Measurements from ENCODE around the gene CDKAL1.

Gene CDKAL1

DNA sequence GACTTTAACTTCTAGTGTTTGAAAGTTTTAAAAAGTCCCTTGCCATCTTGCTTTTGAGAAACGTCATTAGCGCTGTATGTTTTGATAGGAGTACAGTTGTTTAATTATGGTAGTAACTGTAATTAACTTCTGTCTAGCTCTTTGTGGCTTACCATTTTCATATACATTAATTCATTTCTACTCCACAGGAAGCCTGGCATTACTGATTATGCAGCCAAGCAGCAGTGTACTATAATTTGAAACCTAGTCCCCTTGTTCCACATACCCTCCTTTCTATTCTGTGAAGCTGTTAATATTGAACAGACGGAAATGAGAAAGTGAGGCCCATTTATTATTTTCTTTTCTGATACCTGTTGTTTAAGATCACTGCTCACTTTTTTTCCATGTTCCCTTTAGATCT, 235.4 kb downstream of the CDKAL1 start:
- DNase-seq (ENCODE audit: low read depth): no peak
- TF ChIP-seq CTCF (IDR thresholded peaks at IDR 0.05; ENCODE audit: low read length, missing control alignments): no peak
- H3K4me3 ChIP-seq (replicated peaks; ENCODE audit: low read depth, low read length): no peak overlapping the region

- no peak for TF ChIP-seq CTCF (IDR thresholded peaks at IDR 0.05; ENCODE audit: low read length, missing control alignments)
- DNase-seq (ENCODE audit: low read depth): no peak
- H3K4me3 ChIP-seq (replicated peaks; ENCODE audit: low read depth, low read length): no peak overlapping the region
Observed at GRCh38 chr6:20770773-20771172, 236.5 kb downstream of the CDKAL1 start.

GRCh38 chr6:20771409-20771808, 237.2 kb downstream of the CDKAL1 start:
- no peak for TF ChIP-seq CTCF (IDR thresholded peaks at IDR 0.05; ENCODE audit: low read length, missing control alignments)
- DNase-seq (ENCODE audit: low read depth): no peak
- H3K4me3 ChIP-seq (replicated peaks; ENCODE audit: low read depth, low read length): no peak overlapping the region

GRCh38 chr6:20773822-20774221, 239.6 kb downstream of the CDKAL1 start:
- no peak overlapping the region for H3K4me3 ChIP-seq (replicated peaks; ENCODE audit: low read depth, low read length)
- no peak for DNase-seq (ENCODE audit: low read depth)
- TF ChIP-seq CTCF (IDR thresholded peaks at IDR 0.05; ENCODE audit: low read length, missing control alignments): no peak

DNA sequence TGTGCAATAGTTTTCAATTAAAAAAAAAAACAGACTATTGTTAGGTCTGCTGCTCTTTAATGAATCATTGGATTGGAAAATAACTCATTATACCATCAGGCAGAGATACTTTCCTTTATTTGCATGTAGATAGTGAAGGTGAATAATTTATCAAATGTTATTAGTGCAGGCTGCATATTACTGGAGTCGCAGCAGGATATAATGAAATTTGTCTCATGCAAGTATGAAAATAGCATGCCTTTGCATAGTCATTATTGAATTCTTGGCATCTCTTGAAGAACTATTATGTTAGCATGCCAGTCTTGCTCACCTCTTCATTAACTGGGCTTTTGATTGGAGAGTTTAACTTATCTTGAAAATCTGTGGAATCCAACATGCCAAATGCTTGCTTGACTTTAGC, 241.7 kb downstream of the CDKAL1 start:
- DNase-seq (ENCODE audit: low read depth): no peak

GRCh38 chr6:20777801-20778200, 243.5 kb downstream of the CDKAL1 start:
- TF ChIP-seq CTCF (IDR thresholded peaks at IDR 0.05; ENCODE audit: low read length, missing control alignments): no peak

More for the DNA sequence above, 241.7 kb downstream of the CDKAL1 start:
- no peak overlapping the region for H3K4me3 ChIP-seq (replicated peaks; ENCODE audit: low read depth, low read length)
- TF ChIP-seq CTCF (IDR thresholded peaks at IDR 0.05; ENCODE audit: low read length, missing control alignments): no peak

DNA sequence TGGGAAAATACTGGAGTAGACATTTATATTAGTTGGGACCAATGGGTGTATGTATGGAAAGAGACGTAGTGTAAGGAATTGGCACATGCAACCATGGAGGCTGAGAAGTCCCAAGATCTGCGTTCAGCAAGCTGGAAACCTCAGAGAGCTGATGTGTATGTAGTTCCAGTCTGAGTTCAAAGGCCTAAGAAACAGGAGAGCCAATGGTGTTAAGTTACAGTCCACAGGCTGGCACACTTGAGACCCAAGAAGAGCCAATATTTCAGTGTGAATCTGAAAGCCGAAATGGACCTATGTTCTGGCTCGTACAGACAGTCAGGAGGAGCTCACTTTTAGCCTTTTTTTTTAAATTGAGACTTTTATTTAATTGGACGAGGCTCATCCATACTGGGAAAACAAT, 244.2 kb downstream of the CDKAL1 start:
- TF ChIP-seq CTCF (IDR thresholded peaks at IDR 0.05; ENCODE audit: low read length, missing control alignments): no peak
- no peak for DNase-seq (ENCODE audit: low read depth)
- no peak overlapping the region for H3K4me3 ChIP-seq (replicated peaks; ENCODE audit: low read depth, low read length)

More at GRCh38 chr6:20777801-20778200, 243.5 kb downstream of the CDKAL1 start:
- no peak for DNase-seq (ENCODE audit: low read depth)
- no peak overlapping the region for H3K4me3 ChIP-seq (replicated peaks; ENCODE audit: low read depth, low read length)
